ENCODE results near the gene CLPX. TPM values are rescaled to one million over a fixed set of nuclear protein-coding genes. Genes with fewer than 3 reads are reported as not detected.
"Not testable (repeated sequence)": the region's sequence is repeated elsewhere in the genome, so short reads cannot be mapped to it uniquely, and the experiment has no call there.

CLPX gene
- total and polyA plus RNA-seq, 5 experiments from 2014 or later: 30.0 to 60.2 (median 33.8) TPM

DNA sequence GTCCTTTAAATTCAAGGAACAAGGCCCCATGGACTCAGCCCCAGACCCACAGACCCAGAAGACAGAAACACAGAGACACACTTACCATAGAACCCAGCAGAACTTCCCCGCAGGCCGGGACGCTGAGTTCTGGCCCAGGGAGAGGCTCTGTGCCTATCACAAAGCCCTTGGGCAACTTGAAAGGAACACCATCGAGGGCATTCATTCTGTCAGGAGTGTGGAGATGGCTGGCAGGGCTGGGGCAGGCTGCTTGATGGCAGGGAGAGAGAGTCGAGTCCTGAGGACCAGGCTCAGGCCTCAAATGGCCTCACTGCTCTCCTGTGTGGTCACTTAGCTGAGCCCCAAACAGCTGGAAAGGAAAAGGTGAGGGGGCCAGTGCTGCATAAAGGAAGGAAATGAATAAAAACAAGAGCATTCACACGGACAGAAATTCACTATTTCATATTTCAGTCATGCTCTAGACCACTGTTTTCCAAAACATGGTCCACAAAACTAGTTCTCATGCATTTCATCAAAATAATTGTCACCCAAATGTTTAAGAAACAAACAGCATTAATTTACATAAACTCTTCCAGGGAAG is 79.0 kb downstream of the CLPX start:
- no peak for ATAC-seq
- no peak for DNase-seq
- Mint-ChIP-seq H3K27ac (peak overlapping the region in 2 of 10 donors; percentile 65 to 87), H3K27me3 (no peaks in the 10 kb centered on the region), H3K4me3 (no peak overlapping the region), H3K36me3 (peaks cover 0 to 62% (median 10%) of the 10 kb centered on the region in 3 donors), H3K9me3 (no peaks in the 10 kb centered on the region), H3K4me1 (peaks cover 4 to 8% (median 6%) of the 10 kb centered on the region in 4 donors)
- POLR2A ChIA-PET: interaction anchor here (0.7 kb wide), 1 partner anchor 12 kb away, joined by 4 read pairs; no protein-coding TSS in a partner anchor

- ATAC-seq: no peak
- H3K4me1 Mint-ChIP-seq: peaks cover 4 to 7% (median 6%) of the 10 kb centered on the region in 4 donors
- H3K9me3 Mint-ChIP-seq: no peaks in the 10 kb centered on the region
- H3K27me3 Mint-ChIP-seq: no peaks in the 10 kb centered on the region
- H3K4me3 Mint-ChIP-seq: no peak overlapping the region
- DNase-seq: no peak
- H3K27ac Mint-ChIP-seq: no peak overlapping the region
- H3K36me3 Mint-ChIP-seq: peaks cover 0 to 63% (median 10%) of the 10 kb centered on the region in 3 donors
- POLR2A ChIA-PET: interaction anchor here (0.7 kb wide), 1 partner anchor 739 kb away, joined by 5 read pairs; no protein-coding TSS in a partner anchor
These were observed 80.1 kb downstream of the CLPX start for GRCh38 chr15:65105038-65105437.

GRCh38 chr15:65102912-65103311 is 82.2 kb downstream of the CLPX start:
- no peaks in the 10 kb centered on the region for H3K9me3 Mint-ChIP-seq
- ATAC-seq: no peak
- POLR2A ChIA-PET: no interaction called here
- H3K27me3 Mint-ChIP-seq: no peaks in the 10 kb centered on the region
- no peak overlapping the region for H3K27ac Mint-ChIP-seq
- H3K4me3 Mint-ChIP-seq: no peak overlapping the region
- peaks cover 10 to 70% (median 14%) of the 10 kb centered on the region in 3 donors for H3K36me3 Mint-ChIP-seq
- no peak for DNase-seq
- peaks cover 4 to 7% (median 5%) of the 10 kb centered on the region in 4 donors for H3K4me1 Mint-ChIP-seq

- H3K4me1 Mint-ChIP-seq: peaks cover 4 to 7% (median 5%) of the 10 kb centered on the region in 4 donors
- peak overlapping the region in 3 of 10 donors; percentile 19 to 69 (median 55) for H3K27ac Mint-ChIP-seq
- DNase-seq: no peak
- H3K36me3 Mint-ChIP-seq: peaks cover 10 to 71% (median 14%) of the 10 kb centered on the region in 3 donors
- POLR2A ChIA-PET: no interaction called here
- H3K4me3 Mint-ChIP-seq: no peak overlapping the region
- no peaks in the 10 kb centered on the region for H3K9me3 Mint-ChIP-seq
- no peak for ATAC-seq
- H3K27me3 Mint-ChIP-seq: no peaks in the 10 kb centered on the region
These were observed 83.0 kb downstream of the CLPX start for GRCh38 chr15:65101891-65102708.

DNA sequence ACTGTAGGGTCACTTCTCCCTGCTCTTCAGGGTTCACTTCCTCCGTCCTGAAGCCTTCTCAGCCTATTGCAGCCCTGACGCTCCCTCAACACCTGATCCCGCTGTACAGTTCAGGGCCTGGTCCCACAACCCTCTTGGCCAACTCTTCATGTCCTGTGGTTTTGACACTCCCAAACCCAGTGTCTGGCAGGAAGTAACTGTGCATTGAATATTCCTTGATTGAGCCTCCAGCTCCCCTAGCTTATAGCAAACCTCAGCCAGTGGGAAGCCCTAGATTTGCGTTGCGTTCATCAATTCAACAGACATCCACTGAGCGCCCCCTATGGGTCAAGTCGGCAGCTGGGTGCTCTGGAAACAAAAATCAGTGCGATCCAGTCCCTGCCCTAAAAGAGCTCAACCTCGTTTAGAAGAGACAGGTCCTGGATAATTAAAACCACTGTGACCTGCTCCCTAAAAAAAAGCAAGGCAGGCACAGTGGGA is 83.7 kb downstream of the CLPX start:
- POLR2A ChIA-PET: no interaction called here
- H3K27ac Mint-ChIP-seq: peak overlapping the region in 4 of 10 donors; percentile 17 to 69 (median 37)

GRCh38 chr15:65100442-65100841 is 84.7 kb downstream of the CLPX start:
- ATAC-seq: no peak
- POLR2A ChIA-PET: no interaction called here
- H3K4me1 Mint-ChIP-seq: peaks cover 4 to 7% (median 5%) of the 10 kb centered on the region in 4 donors
- no peaks in the 10 kb centered on the region for H3K27me3 Mint-ChIP-seq
- DNase-seq: no peak
- no peaks in the 10 kb centered on the region for H3K9me3 Mint-ChIP-seq
- peaks cover 10 to 65% (median 14%) of the 10 kb centered on the region in 3 donors for H3K36me3 Mint-ChIP-seq
- H3K4me3 Mint-ChIP-seq: no peak overlapping the region
- no peak overlapping the region for H3K27ac Mint-ChIP-seq

More for the DNA sequence above, 83.7 kb downstream of the CLPX start:
- ATAC-seq: no peak
- Mint-ChIP-seq H3K9me3 (no peaks in the 10 kb centered on the region), H3K4me3 (no peak overlapping the region), H3K4me1 (peaks cover 4 to 7% (median 5%) of the 10 kb centered on the region in 4 donors), H3K27me3 (no peaks in the 10 kb centered on the region), H3K36me3 (peaks cover 10 to 74% (median 14%) of the 10 kb centered on the region in 3 donors)
- DNase-seq: peak in 9 of 10 donors; percentile 6 to 41 (median 25)

DNA sequence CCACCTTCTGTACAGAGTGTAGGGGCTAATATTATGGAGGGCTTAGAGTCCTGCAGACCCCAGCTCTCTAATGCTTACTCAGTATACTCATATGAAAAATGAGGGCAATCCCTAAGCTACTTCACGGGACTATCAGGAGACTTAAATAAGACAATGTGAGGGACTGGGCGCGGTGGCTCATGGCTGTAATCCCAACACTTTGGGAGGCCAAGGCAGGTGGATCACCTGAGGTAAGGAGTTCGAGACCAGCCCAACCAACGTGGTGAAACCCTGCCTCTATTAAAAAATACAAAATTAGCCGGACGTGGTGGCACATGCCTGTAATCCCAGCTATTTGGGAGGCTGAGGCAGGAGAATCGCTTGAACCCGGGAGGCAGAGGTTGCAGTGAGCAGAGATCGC is 85.3 kb downstream of the CLPX start:
- H3K27ac Mint-ChIP-seq, DNase-seq, H3K4me3 Mint-ChIP-seq, H3K9me3 Mint-ChIP-seq, ATAC-seq, POLR2A ChIA-PET, H3K4me1 Mint-ChIP-seq, H3K27me3 Mint-ChIP-seq: not testable (repeated sequence)
- H3K36me3 Mint-ChIP-seq: peaks cover 10 to 59% (median 14%) of the 10 kb centered on the region in 3 donors

- Mint-ChIP-seq H3K27ac (no peak overlapping the region), H3K9me3 (no peaks in the 10 kb centered on the region), H3K27me3 (no peaks in the 10 kb centered on the region), H3K4me3 (no peak overlapping the region), H3K36me3 (peaks cover 10 to 55% (median 14%) of the 10 kb centered on the region in 3 donors), H3K4me1 (peaks cover 4 to 7% (median 5%) of the 10 kb centered on the region in 4 donors)
- no peak for DNase-seq
- ATAC-seq: no peak
- POLR2A ChIA-PET: no interaction called here
These were observed 85.8 kb downstream of the CLPX start for GRCh38 chr15:65099336-65099735.

Other genes with a start within 250 kb of the CLPX start
- gene SPG21, start 195.4 kb downstream of the CLPX start, total RNA-seq: 10 to 100 TPM; 55.2 to 58.2 TPM
- 100 to 1,000 TPM; 117 to 129 (median 124) TPM for gene SPG21, start 195.4 kb downstream of the CLPX start, polyA plus RNA-seq
- gene MTFMT, start 155.7 kb downstream of the CLPX start, total RNA-seq: 10 to 100 TPM; 19.4 to 21.2 TPM
- gene MTFMT, start 155.7 kb downstream of the CLPX start, polyA plus RNA-seq: 10 to 100 TPM; 19.6 to 30.2 (median 23.0) TPM
- not detected for gene SLC51B, start 140.0 kb downstream of the CLPX start, total RNA-seq
- not detected for gene SLC51B, start 140.0 kb downstream of the CLPX start, polyA plus RNA-seq
- not detected for gene RASL12, start 117.4 kb downstream of the CLPX start, total RNA-seq
- gene RASL12, start 117.4 kb downstream of the CLPX start, polyA plus RNA-seq: not detected
- not detected for gene KBTBD13, start 108.6 kb downstream of the CLPX start, total RNA-seq
- gene KBTBD13, start 108.6 kb downstream of the CLPX start, polyA plus RNA-seq: not detected
- 10 to 100 TPM; 14.2 to 16.6 TPM for gene UBAP1L, start 70.1 kb downstream of the CLPX start, total RNA-seq
- under 1 TPM in 1 of 3 donors, not detected in 2; 0.20 TPM for gene UBAP1L, start 70.1 kb downstream of the CLPX start, polyA plus RNA-seq
- gene PDCD7, start 51.5 kb downstream of the CLPX start, total RNA-seq: 10 to 100 TPM; 37.0 to 44.1 TPM
- 10 to 100 TPM; 13.1 to 19.4 (median 15.8) TPM for gene PDCD7, start 51.5 kb downstream of the CLPX start, polyA plus RNA-seq
- gene CILP, start 26.1 kb upstream of the CLPX start, total RNA-seq: under 1 TPM; 0.44 TPM
- under 1 TPM in 1 of 3 donors, not detected in 2; 0.10 TPM for gene CILP, start 26.1 kb upstream of the CLPX start, polyA plus RNA-seq
- gene PARP16, start 101.5 kb upstream of the CLPX start, total RNA-seq: 10 to 100 TPM; 22.9 to 23.7 TPM
- 10 to 100 TPM; 27.6 to 39.3 (median 30.0) TPM for gene PARP16, start 101.5 kb upstream of the CLPX start, polyA plus RNA-seq
- gene RNU5A-1, start 110.7 kb upstream of the CLPX start, total RNA-seq: not detected
- gene RNU5A-1, start 110.7 kb upstream of the CLPX start, polyA plus RNA-seq: not detected
- gene RNU5B-1, start 119.3 kb upstream of the CLPX start, total RNA-seq: 10 to 100 TPM; 20.8 to 33.0 TPM
- not detected for gene RNU5B-1, start 119.3 kb upstream of the CLPX start, polyA plus RNA-seq
- gene IGDCC3, start 192.7 kb upstream of the CLPX start, total RNA-seq: not detected
- not detected for gene IGDCC3, start 192.7 kb upstream of the CLPX start, polyA plus RNA-seq
- gene IGDCC4, start 237.6 kb upstream of the CLPX start, total RNA-seq: under 1 TPM; 0.08 to 0.14 TPM
- under 1 TPM in 1 of 3 donors, not detected in 2; 0.12 TPM for gene IGDCC4, start 237.6 kb upstream of the CLPX start, polyA plus RNA-seq

All from naive thymus-derived CD8-positive, alpha-beta T cell (primary cell).